Nephron (organoid): Measurements from ENCODE around the gene DHRS3.

ENCODE experiments used
- H3K27ac Mint-ChIP-seq, 3 experiments: 2 replicates each; pipeline ENCODE4 v1.8.0; 2020; ENCODE audit warnings: mixed read lengths in 3 of 3, mild to moderate bottlenecking in 2 of 3, moderate library complexity in 1 of 3
- H3K27me3 Mint-ChIP-seq: 2 replicates; pipeline ENCODE4 v1.8.0; 2021; ENCODE audit warnings: low read depth, mild to moderate bottlenecking, moderate library complexity, mixed read lengths
- H3K36me3 Mint-ChIP-seq: 2 replicates; pipeline ENCODE4 v1.8.0; 2020; ENCODE audit warnings: low read depth, mixed read lengths
- H3K4me1 Mint-ChIP-seq: 2 replicates; pipeline ENCODE4 v1.8.0; 2020; ENCODE audit warnings: mixed read lengths
- H3K4me3 Mint-ChIP-seq, 3 experiments: 2 replicates each; pipeline ENCODE4 v1.8.0; 2020; ENCODE audit warnings: mild to moderate bottlenecking in 3 of 3, mixed read lengths in 3 of 3, moderate library complexity in 2 of 3
- H3K9me3 Mint-ChIP-seq: 2 replicates; pipeline ENCODE4 v1.8.0; 2020; ENCODE audit warnings: mixed read lengths
- TF ChIP-seq, protein P1 (sequence below), 3 experiments: fragments of 200-600 bp; sonication (generic); IDR thresholded peaks; one replicate each; pipeline ENCODE4 v1.5.0; 2021; ENCODE audit warnings: antibody characterized with exemption in 3 of 3; ENCODE audit not compliant: unreplicated experiment in 3 of 3

DHRS3 gene

DNA sequence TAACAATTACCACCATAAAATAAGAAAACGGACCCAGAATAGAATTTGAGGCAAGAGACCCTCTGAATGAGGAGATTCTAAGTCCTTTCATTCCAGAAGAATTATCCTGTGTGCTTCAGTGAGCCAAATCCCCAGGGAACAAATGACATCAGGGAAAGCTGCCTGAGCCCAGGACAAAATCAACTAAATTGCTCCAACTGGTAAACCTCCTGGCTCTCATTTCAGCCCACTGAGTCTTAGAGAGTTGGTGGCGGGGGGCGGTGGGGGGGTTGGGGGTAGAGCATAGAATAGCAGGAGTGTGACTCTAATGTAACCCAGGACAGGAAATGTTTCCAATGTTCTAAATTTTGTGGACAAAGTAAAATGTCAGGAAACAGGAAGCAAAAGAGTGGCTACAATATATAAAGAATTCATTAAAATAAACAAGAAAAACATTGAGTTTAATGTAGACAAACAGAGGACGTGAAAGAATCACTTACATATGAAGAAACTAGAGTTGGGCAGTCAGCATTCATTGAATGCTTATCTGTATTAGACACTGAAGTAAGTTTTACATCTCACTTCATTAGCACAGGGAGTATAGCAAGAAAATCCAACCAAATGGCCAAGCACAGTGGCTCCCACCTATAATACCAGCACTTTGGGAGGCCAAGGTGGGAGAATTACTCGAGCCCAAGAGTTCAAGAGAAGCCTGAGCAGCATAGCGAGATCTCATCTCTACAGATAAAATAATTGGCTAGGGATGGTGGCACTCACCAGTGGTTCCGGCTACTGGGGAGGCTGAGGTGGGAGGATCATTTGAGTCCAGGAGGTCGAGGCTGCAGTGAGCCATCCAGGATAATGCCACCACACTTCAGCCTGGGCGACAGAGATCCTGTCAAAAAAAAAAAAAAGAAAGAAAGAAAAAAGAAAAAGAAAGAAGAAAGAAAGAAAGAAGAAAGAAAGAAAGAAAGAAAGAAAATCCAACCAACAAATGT is 75.1 kb downstream of the DHRS3 start:
- TF ChIP-seq, protein P1, sequence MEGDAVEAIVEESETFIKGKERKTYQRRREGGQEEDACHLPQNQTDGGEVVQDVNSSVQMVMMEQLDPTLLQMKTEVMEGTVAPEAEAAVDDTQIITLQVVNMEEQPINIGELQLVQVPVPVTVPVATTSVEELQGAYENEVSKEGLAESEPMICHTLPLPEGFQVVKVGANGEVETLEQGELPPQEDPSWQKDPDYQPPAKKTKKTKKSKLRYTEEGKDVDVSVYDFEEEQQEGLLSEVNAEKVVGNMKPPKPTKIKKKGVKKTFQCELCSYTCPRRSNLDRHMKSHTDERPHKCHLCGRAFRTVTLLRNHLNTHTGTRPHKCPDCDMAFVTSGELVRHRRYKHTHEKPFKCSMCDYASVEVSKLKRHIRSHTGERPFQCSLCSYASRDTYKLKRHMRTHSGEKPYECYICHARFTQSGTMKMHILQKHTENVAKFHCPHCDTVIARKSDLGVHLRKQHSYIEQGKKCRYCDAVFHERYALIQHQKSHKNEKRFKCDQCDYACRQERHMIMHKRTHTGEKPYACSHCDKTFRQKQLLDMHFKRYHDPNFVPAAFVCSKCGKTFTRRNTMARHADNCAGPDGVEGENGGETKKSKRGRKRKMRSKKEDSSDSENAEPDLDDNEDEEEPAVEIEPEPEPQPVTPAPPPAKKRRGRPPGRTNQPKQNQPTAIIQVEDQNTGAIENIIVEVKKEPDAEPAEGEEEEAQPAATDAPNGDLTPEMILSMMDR (IDR thresholded peaks at IDR 0.05; ENCODE audit: unreplicated experiment in 3 of 3) = no peak
- no peak overlapping the region for H3K4me3 Mint-ChIP-seq
- peaks cover 3% of the 10 kb centered on the region for H3K9me3 Mint-ChIP-seq
- no peaks in the 10 kb centered on the region for H3K36me3 Mint-ChIP-seq
- peak overlapping the region; percentile 84 to 96 (median 88) for H3K27ac Mint-ChIP-seq
- no peaks in the 10 kb centered on the region for H3K27me3 Mint-ChIP-seq
- H3K4me1 Mint-ChIP-seq = peaks cover 57% of the 10 kb centered on the region

DNA sequence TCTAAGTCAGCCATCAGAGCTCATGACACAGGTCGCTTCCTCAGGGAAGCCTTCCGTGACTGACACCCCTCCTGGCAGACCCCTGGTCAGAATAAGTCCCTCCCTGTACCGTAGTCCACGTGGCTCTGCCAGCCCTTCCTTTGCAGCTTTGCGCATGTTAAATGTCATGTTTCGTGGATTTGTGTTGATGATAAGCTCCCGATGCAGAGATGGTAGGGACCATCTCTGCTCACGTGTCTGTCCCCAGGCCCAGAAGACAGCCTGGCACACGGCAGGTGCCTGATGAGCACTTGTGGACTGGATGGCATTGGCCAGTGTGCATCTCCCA is 75.9 kb downstream of the DHRS3 start:
- TF ChIP-seq, protein P1 (IDR thresholded peaks at IDR 0.05; ENCODE audit: unreplicated experiment in 3 of 3) = no peak
- peak overlapping the region in 1 of 3 experiments; percentile 1 for H3K4me3 Mint-ChIP-seq
- H3K36me3 Mint-ChIP-seq = peaks cover 7% of the 10 kb centered on the region
- peaks cover 9% of the 10 kb centered on the region for H3K9me3 Mint-ChIP-seq
- H3K27ac Mint-ChIP-seq = peak overlapping the region; percentile 84 to 96 (median 88)
- H3K4me1 Mint-ChIP-seq = peaks cover 55% of the 10 kb centered on the region
- H3K27me3 Mint-ChIP-seq = no peaks in the 10 kb centered on the region

DNA sequence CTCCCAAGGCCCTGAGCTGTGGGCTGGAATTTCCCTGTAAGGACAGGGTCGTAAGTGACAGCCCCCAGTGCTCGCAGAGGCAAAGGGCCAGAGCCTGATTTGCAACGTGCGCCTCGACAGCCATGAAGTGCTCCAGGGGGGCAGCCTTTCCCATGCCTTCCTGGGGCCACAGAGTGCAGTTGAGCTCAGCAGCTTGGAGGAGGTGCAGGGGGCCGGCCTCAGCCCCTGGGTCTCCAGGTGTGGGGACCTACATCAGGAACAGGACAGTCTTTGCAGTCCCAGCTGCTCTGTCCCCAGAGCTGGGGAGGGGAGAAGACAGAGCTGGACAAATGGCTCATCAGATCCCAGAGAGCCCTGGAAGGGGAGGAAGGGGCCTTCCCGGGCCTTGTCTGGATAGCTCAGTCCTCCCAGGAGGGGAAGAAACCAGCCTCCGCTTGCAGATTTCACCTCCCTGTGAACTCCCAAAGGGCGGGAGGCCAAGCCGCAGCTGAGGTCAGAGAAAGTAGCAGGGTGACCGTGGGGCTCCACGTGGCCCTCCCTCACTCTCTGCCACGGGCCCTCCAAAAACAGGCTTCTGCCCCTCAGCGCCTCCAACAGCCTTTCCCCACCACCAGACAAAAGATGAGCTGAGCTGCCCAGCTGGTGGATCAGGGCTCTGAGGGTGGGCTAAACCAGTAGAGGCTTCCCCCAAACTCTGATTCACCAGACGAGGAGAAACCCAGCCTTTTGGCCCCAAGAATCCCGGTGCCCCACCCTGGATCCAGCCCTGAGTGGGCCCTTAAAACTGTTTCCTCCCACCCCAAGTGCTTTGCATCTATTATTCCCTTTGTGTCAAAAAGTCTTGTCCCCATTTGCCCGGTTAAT is 76.5 kb downstream of the DHRS3 start:
- TF ChIP-seq, protein P1 (IDR thresholded peaks at IDR 0.05; ENCODE audit: unreplicated experiment in 3 of 3) = no peak
- Mint-ChIP-seq H3K9me3 (peaks cover 12% of the 10 kb centered on the region), H3K36me3 (peaks cover 10% of the 10 kb centered on the region), H3K27ac (peak overlapping the region; percentile 84 to 96 (median 88)), H3K4me1 (peaks cover 51% of the 10 kb centered on the region), H3K4me3 (peak overlapping the region in 1 of 3 experiments; percentile 1), H3K27me3 (no peaks in the 10 kb centered on the region)

DNA sequence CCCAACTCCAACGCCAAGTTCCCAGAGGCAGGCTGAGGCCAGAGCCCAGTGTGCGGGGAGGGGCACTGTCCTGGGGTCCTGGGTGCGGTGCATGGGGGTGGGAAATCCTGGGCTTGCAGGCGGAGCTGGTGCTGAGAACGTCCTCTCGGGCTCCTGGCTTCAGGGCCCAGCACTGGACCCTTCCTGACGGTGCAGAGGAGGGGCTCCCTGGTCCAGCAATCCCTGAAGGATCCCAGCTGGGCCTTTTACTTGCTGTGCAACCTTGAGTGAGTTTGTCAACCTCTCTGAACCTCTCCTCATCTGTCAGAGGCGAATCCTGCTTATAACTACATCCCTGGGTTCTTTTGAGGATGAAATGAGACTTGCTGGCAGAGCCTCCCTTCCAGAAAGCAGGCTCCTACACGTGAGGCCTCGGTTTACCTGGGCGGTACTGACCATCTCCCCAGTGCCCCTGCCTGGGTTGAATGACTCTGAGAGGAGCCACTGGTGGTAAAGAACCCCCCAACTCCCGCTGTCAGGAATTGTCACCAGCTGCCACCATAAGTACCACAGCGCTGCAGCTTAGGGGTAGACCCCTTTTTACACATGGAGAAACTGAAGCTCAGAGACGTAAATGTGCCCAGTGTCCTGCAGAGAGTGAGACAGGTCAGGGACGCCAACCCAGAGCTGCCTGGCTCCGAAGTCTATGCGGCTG is 77.3 kb downstream of the DHRS3 start:
- peaks cover 19% of the 10 kb centered on the region for H3K9me3 Mint-ChIP-seq
- H3K4me3 Mint-ChIP-seq = peak overlapping the region in 1 of 3 experiments; percentile 31
- peaks cover 14% of the 10 kb centered on the region for H3K36me3 Mint-ChIP-seq
- peaks cover 48% of the 10 kb centered on the region for H3K4me1 Mint-ChIP-seq
- H3K27ac Mint-ChIP-seq = peak overlapping the region; percentile 84 to 96 (median 88)
- no peaks in the 10 kb centered on the region for H3K27me3 Mint-ChIP-seq
- TF ChIP-seq, protein P1 (IDR thresholded peaks at IDR 0.05; ENCODE audit: unreplicated experiment in 3 of 3) = no peak

DNA sequence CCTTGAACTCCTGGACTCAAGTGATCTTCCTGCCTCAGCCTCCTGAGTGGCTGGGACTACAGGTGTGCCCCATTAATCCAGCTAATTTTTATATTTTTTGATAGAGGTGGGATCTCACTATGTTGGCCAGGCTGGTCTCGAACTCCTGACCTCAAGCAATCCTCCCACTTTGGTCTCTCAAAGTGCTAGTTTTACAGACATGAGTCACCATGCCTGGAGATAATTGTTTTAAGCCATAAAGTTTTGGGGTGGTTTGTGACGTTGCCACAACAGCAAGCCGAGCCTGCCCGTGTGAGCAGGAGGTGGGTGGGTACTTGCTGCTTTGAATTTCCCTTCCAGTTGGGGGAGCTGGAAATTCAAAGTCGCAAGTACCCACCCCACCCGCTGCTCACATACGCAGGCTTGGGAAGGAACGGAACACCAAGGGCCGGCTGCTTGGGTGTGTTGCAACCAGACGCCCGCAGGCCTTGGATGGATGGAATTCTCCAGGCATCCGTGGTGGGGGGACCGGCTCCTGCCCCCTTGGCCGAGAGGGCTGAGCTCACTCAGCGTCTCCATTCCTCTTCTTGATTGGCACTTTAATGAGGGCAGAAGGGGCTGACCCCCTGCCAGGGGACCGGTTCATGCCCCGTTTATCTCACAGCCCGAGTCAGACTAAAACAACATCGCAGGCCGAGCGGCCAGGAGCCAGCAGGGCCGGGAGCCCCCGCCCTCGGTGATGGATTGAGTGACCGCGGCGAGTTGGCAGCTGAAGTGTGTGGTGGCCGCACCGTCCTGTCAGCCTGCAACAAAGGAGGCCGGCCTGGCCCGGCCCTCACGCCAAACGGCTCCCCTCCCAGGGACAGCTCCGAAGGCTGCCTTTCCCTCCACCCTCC is 78.1 kb downstream of the DHRS3 start:
- peaks cover 19% of the 10 kb centered on the region for H3K36me3 Mint-ChIP-seq
- TF ChIP-seq, protein P1 (IDR thresholded peaks at IDR 0.05; ENCODE audit: unreplicated experiment in 3 of 3) = no peak
- H3K4me3 Mint-ChIP-seq = peak overlapping the region in 1 of 3 experiments; percentile 31
- H3K27ac Mint-ChIP-seq = peak overlapping the region; percentile 84 to 96 (median 88)
- peaks cover 24% of the 10 kb centered on the region for H3K9me3 Mint-ChIP-seq
- peaks cover 46% of the 10 kb centered on the region for H3K4me1 Mint-ChIP-seq
- H3K27me3 Mint-ChIP-seq = no peaks in the 10 kb centered on the region
